ENCODE results near the gene TYMP.
A peak's percentile ranks its signal among the peaks of the same experiment; 100 is the strongest.

Gene TYMP, protein sequence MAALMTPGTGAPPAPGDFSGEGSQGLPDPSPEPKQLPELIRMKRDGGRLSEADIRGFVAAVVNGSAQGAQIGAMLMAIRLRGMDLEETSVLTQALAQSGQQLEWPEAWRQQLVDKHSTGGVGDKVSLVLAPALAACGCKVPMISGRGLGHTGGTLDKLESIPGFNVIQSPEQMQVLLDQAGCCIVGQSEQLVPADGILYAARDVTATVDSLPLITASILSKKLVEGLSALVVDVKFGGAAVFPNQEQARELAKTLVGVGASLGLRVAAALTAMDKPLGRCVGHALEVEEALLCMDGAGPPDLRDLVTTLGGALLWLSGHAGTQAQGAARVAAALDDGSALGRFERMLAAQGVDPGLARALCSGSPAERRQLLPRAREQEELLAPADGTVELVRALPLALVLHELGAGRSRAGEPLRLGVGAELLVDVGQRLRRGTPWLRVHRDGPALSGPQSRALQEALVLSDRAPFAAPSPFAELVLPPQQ

DNA sequence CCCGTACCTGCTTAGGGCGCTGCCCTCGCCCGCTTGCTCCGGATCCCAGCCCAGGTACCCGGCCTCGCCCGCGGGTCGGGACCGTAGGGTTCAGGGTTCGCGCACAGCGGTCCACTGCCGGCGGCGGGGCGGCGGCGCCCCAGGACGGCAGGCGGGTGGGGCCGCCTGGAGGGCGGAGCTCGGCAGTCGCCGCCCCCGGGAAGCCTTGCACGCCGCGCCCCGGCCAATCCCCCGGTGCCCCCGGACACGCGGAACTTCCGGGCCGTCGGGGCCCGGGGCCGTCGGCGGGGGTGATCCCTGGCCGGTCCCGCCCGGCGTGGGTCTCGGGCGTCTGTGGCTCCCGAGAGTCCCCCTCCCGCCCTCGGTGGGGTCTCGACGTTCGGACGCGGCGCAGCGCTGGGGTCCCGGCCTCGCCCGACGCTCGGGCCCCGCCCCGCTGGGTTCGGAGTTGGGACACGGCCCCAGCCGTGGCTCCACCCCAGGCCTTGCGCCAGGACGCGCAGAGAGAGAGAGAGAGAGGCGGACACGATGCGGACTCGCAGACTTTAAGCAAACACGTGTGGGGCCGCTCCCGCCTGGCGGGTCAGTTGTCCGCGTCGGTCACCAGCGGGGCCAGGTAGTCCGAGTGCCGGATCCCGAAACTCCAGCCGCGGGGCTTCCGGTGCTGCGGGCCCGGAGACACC is at the start of gene TYMP:
Gene TYMP, minus strand, starts transcription at position 116 of the 683 bp plus-strand sequence. CDS start 303 bp downstream, outside the sequence.
- peak; percentile 88 for DNase-seq

DNA sequence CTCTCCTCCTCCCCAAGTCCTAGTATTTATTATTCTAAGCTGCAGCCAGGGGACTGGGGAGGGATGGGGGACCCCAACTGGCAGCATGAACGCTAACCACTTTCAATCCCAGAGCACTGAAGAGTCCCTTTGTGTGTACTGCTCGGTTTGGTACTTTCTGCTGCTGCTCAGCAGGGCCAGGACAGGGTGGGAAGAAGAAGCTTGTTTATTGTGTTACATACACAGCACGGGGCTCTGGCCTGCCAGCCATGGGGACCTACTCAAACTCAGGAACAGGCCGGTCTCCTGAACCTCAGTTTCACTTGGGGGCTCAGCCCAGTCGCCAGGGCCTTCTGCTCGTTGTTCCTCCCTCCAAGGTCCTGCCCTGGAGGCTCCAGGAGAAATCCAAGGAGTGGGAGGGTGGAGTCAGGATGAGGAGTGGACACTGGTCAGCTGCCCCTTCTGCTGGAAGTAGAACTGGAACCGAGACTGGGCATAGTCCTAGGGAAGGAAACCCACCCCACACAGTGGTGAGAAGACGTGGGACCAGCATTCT is 49.0 kb upstream of the TYMP start:
- no peak for DNase-seq

DNA sequence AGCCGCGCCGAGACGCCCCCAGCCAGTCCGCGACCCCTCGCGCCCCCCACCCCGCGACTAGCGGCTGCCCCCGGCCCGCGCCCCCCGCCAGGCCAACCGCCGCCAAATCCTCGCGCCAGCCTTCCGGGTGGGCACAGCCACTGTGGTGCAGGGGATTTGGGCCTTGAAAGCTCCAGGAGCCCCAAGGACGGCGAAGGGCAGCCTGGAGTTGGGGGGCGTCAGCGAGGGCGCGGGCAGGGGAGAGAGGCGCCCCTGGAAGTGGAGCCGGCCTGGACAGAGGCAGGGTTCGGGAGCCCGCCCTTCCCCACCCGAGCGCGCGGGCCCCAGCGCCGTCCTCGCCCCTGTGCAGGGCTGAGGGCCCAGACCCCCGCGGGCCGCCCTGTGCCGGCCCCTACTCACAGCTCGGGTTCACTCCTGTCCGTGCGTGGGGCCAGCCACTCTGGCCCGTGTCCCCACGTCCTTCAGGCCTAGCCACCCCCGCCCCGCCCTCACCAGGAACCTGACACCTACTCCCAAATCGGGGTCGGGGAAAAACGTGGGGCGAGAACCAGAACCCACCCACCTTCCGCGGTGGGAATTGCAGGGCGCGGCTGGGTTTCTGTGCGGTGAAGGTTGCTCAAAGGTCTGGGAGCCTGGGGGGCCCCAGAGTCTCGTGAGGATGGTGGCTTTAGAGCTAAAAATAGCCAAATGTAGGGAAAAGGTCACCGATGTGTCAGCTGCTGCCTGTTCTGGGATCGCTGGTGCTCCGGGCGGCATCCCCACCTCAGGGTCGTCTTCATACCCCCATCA is 48.4 kb upstream of the TYMP start, which contains the start of gene CPT1B:
Gene CPT1B, minus strand, starts transcription at position 441 of the 789 bp plus-strand sequence. CDS start 512 bp downstream, outside the sequence.
- no peak for DNase-seq

DNA sequence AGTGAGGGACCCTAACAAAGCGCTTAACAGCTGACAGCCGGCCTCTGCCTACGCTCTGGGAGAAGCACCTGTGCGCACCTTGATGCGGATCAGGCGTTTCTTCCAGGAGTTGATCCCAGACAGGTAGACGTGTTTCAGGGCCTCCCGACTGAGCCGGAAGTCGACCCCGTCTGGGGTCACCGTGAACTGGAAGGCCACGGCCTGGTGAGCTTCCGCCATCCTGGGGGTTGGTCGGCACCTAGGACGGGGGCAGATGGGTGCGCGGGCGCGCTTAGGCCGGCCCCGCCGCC is 47.8 kb upstream of the TYMP start:
- no peak for DNase-seq

DNA sequence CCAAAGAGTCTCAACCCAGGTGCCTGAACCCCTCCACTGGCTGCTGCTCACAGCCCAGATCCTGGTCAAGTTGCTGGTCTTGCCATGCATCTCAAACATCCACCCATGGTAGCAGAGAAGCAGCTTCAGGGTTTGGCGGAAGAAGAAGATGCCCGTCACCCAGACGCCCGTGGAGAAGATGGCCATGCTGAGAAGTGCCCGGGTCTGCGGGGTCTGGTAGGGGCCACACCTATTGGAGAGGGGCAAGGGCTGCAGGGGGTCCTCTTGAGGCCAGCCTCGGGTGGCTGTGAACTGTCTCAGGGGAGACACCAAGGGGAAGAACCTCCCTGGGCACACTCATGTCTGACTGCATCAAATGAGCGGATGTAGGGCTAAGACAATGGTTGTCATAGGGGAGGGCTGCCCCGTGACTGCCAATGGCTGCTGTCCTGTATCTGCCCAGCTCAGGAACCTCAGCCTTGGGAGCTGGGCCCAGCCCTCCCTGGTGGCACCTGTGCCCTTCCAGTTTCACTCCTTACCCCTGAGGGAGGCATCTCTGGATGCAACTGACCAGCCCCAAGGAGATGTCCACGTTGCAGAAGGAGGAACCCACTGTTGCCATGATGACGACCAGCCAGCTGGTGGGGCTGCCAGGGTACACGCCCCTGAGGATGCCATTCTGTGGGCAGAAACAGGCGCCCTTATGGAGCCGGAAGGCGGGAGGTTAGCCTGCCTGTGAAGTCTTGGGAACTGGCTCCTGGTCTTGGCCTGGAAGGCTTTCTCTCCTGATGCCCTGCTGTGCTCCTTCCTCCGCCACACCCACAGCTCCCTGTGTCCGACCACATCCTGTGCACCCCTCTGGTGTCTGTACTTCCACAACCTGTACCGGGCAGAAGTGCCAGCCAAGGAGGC is 47.2 kb upstream of the TYMP start:
- no peak for DNase-seq

DNA sequence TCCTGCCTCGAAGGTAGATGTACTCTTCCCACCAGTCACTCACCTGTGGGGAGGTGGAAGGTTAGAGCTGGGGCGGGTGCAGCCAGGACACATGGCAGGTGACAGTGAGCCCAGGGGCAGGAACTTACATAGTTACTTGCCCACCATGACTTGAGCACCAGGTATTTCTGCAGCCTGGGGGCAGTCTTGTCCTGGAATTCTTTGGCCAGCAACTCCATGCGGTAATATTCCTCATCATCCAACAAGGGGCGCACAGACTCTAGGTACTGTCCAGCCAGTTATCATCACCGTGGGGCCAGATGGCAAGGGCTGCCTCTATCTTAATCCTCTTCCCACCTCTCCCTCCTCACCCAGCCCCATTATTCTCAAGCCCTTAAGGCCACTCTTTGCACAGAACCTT is 46.3 kb upstream of the TYMP start:
- peak; percentile 63 for DNase-seq

DNA sequence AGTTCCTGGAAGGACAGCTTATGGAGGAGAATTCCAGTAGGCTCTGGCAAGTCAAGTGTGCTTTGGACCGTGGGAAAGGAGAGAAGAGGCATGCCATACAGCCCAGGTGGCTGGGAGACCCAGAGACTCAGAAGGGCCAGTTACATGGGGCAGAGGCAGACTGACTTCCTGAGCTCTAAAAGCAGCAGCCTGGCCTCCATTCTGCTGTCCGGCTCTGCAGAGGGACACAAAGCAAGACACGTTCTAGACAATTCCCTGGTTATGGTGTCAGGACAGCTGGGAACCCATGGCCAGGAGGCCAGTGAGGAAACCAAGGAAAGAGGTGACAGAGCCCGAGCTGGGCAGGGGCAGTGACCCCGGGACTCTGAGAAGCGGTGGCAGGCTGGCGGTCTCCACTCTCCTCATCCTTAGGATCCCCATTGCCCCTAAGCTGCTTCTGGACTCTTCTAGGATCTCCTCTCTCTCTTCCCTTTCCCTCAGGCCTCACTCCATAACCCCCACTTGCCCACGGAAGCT is 45.7 kb upstream of the TYMP start:
- no peak for DNase-seq

DNA sequence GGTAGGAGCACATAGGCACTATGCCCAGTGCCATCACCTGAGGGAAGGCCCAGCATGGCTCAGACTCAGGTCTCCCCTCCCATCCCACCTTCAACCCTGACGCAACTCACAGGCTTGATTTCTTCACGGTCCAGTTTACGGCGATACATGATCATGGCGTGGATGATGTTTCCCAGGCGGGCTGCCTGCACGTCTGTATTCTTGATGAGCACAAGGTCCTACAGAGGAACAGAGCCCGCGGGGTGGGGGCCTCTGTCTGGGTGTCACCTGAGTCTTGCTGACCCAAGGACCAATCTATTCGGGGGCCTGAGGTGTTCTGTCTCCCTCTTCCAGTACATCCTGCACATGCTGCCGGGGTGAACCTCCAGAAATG is 44.6 kb upstream of the TYMP start:
- no peak for DNase-seq

DNA sequence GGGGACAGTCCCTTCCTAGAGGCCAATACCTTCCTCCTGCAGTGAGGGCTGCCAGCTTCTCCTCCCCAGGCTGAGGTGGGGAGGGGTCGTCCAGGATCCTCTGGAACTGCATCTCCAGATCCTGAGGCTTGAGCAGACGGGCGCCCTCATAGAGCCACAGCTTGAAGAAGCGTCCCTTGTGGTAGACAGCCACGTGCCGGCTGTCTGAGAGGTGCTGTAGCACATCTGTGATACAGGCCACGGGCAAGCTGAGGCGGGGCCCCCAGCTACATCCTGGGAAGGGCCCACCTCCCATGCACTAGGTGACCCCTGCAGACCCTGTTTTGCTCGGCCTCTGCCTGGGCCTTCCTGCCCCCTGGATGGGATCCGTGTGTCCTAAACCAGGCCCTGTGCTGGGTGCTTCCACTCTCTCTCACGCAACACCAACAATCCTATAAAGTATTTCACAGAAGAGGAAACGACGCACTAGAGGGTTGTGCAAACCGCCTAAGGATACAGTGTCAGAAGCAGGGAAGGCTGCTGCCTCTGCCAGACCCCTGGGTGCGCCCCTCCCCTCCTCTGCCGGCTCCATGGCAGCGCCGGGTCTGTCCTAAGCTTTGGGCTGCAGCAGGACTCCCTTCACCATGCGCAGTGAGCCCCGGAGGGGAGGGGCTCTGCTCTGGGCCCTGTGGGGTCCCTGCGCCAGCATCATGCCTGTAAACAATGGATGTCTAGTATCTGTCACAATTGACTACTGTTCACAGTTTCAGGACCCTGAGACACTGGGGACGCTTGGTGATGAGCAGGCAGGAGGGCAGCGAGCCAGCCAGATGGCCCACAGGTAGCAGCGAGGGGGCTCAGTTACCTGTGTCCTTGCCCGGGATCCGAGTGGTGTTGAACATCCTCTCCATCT is 43.9 kb upstream of the TYMP start:
- no peak for DNase-seq

DNA sequence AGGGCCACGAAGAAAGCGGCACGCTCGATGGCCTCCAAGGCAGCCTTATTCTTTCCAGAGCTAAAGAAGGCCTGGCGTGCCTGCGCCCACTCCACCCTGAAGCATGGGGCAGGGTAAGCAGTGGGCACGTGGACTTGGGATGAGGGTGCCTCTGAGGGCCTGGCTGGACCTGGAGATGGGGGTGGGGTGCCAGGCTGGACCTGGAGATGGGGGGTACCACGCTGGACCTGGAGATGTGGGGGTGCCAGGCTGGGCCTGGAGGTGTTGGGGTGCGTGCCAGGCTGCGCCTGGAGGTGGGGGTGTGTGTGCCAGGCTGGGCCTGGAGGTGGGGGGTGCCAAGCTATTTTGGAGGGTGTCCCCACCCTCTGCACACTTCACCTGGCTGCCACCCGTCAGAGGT is 43.2 kb upstream of the TYMP start:
- DNase-seq, result no peak

DNA sequence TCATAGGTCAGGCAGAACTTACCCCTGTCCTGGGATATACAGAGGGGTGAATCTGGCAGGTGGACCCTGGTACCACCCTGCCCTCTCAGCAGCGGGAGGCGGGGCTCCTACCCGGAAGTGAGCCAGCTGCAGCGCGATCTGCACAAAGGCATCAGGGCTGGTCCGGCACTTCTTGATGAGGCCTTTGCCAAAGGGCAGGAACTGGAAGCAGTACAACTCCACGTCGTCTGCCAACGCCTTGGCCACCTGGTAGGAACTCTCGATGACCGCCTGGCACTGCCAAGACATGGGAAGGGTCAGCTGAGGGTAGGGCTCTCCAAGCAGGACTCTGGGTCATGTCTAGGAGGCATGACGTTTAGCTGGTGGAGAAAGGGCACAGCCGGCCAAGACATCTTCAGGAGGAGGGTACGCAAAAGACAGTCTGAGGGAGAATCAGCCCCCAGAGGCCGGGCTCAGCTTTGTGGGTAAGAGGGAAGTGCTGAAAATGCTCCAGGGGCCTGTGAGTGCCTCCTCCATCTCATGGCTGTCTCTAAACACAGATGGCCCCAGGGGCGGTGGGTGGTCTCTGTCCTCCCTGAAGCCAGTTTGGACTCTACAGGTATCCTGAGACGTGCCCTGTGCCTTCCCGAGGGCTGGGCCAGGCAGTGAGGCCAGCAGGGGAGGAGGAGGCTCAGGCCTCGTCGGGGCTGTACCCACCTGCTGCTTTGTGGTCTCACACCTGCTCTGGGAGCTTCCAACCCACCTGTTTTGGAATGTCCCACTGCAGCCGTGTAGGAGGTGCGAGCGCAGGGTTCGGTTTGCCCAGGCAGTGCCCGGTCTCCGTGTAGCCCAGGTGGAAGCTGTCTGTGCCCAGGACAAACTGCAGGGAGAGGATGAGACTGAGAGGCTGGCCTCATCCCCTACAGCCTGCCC is 41.7 kb upstream of the TYMP start:
- no peak for DNase-seq

DNA sequence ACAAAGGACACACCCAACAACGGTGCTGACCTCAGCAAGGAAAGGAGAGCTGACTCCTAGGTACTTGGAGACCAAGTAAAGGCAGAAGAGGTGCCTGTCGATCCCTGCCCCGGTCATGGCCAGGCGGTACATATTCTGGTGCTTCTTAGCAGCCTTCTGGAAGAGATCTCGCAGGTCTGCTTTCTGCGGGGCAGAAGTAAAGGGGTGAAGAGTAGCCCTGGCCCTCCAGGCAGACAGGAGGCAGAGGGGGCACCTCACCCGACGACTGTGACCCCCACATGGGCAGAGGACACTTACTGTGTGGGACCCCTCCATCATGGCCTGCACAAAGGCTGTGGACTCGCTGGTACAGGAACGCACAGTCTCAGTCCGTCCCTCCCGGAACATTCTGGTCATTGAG is 41.0 kb upstream of the TYMP start:
- no peak for DNase-seq

DNA sequence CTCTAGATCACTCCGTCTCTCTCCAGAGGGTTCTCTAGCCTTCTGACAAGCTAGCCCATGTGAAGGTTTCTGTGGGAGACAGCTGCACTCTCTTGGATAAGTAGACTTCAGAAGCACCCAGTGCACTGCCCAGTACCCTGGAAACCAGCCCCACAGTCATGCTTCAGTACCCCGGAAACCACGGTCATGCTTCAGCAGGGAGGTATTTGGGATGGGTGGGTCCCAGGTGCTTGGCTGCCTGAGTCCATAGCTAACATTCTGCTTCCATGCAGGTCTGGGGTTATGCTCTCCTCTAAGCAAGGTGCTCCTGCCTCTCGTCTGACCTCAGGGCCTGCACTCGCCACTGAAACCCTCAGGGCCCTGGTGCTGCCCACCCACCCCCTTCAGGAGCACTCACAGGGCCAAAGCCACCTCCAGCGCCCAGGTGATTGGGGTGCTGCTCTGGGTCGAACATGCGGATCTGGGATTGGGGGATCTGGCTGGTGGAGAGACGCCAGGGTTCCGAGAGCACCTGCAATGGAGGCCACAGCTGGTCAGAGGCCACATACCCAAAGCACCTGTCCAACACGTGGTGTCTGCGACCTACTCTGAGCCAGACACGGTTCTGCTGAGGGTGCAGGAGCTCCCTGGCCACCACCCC is 40.2 kb upstream of the TYMP start:
- no peak for DNase-seq

DNA sequence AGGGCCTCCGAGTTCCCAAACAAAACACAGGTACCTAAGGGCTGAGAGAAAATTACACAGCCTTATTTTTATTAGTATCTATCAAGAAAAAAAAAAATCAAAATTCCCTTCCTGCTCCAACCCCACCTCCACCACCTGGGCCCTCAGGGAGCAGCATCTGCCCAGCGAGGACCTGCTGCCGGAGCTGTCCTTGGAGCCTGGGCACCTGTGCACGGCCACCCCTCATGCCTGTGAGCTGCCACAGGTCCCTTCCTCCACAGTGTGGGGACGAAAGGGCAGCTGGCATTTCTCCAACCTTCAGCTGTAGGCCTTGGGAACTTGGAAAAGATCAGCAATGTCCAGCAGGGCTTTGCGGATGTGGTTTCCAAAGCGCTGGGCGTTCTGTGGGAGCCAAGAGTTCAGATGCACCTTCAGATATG is 39.2 kb upstream of the TYMP start:
- DNase-seq, result no peak

DNA sequence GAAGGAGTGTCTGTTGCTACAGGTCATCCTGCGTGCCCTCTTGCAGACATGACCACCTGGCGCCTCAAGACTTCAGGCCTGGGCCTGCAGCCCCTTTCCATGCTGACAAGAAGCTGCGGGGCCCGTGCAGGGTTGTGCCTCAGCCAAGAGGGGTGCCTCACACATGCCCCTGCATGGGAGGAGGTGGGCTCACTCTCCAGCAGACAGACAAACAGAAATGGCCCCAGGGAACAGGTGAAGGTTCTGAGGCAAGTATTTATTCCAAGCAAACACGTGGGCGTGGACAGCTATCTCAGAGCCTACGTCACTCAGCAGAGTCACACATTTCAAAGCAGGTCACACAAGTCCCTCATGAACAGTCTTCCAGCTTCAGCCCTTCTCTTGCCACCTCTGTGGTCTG is 38.8 kb upstream of the TYMP start:
- no peak for DNase-seq

DNA sequence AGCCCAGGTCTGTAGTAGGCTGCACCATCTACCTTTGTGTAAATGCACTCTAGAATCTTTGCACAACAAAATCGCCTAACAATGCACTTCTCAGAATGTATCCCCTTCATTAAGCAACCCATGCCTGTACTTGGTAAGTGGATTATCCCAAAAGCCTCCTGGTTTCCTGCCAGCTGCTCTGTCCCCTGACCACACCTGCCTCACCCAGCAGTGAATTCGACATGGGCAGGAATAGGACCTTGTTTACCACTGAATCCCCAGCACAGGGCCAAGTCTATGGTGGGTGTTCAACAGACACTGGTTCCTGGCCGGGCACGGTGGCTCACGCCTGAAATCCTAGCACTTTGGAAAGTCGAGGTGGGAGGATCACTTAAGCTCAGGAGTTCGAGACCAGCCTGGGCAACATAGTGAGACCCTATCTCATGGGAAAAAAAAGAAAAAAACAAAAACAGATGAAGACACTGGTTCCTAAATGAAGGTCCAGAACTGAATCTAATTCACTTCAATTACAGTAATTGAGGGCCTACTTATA is 38.0 kb upstream of the TYMP start:
- DNase-seq, result no peak

DNA sequence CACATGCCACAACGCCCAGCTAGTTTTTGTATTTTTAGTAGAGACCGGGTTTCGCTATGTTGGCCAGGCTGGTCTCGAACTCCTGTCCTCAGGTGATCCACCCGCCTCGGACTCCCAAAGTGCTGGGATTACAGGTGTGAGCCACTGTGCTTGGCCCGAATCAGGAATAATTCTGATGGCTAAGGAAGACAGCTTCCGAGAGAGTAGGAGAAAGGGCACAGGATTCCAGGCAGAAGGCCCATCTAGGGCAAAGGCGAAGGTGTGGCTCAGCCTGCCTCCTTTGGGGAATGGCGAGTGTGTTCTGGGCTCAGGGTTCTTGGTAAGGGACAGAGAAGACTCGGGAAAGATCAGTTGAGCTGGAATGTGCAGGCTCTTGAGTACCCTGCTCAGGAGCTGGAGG is 34.5 kb upstream of the TYMP start:
- no peak for DNase-seq

DNA sequence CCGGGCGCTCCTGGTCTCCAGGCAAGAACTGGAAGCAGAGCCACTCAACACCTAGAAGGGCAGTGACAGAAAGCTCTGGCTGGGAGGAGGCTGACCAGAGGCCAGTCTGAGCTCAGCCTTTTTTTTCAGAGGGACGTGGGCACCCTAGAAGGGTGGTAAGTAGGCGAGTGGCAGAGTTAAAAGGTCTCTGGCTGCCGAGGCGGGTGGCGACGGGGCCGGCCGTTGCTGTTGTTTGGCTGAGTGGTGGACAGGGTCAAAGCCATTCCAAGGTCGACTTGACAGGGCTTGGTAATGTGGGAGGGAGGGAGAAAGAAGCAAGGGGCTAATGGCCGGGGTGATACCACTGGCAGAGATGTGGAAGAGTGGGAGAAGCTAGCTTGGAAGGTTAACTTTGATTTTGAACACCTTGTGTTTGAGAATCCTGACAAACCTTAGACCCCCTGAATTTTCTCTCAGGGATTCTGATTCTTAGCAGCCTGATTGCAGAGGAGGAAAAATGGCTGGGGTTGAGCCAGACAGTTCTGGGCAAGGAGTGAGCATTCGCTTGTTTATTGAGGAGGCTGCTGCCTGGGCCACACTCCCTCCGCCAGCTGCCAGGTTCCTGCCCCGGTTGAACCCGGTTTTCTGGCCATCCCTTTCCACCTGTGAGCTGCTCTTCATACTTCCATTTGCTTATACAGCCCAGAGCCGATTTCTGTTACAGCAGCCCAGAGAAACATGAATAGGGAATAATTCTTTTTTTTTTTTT is 33.8 kb upstream of the TYMP start:
- DNase-seq, result no peak
